Mesenteric fat pad (tissue), 1 donor: ENCODE results near the gene SHC1. TPM values are rescaled to one million over a fixed set of nuclear protein-coding genes. Genes with fewer than 3 reads are reported as not detected.

Source experiments
- DNase-seq: peaks from one replicate; pipeline ENCODE4 v3.0.0-alpha.2; 2020; ENCODE audit warnings: low spot score
- total RNA-seq: library from RNA; stranded (reverse); fragmentation: NEBNext Ultra II Directional; extraction: Animal tissue kit (Norgen Biotek cat#: 25700); gene quantifications from one replicate; pipeline ENCODE4 v1.2.1, GENCODE V29; 2021
- donor health status: DM: yes; HTN: yes; CAD: no.

The SHC1 gene
- total RNA-seq, 1 donor from 2014 or later: 199 TPM

- DNase-seq: no peak
Observed at GRCh38 chr1:154958681-154959425, 11.7 kb downstream of the SHC1 start.

GRCh38 chr1:154958036-154958435 lies 12.5 kb downstream of the SHC1 start:
- DNase-seq: no peak

- DNase-seq: no peak
Observed at GRCh38 chr1:154957091-154957657, 13.4 kb downstream of the SHC1 start.

- no peak for DNase-seq
Observed at GRCh38 chr1:154956544-154956941, 14.0 kb downstream of the SHC1 start.

GRCh38 chr1:154955718-154956543 lies 14.6 kb downstream of the SHC1 start, which contains the start of gene PBXIP1:
Gene PBXIP1, minus strand, starts transcription at chr1:154956099. Its CDS starts 2,378 bp downstream, at chr1:154953721.
- no peak for DNase-seq

- DNase-seq: no peak
Observed at GRCh38 chr1:154955039-154955717, 15.4 kb downstream of the SHC1 start.

- no peak for DNase-seq
Observed at GRCh38 chr1:154954541-154954940, 16.0 kb downstream of the SHC1 start.

- no peak for DNase-seq
Observed at GRCh38 chr1:154953611-154954038, 16.9 kb downstream of the SHC1 start.

- no peak for DNase-seq
Observed at GRCh38 chr1:154952664-154953063, 17.9 kb downstream of the SHC1 start.

GRCh38 chr1:154951901-154952657 lies 18.5 kb downstream of the SHC1 start:
- DNase-seq: no peak

GRCh38 chr1:154948079-154948478 lies 22.5 kb downstream of the SHC1 start:
- DNase-seq: no peak

- DNase-seq: no peak
Observed at GRCh38 chr1:154945962-154946850, 24.3 kb downstream of the SHC1 start.

GRCh38 chr1:154945160-154945961 lies 25.2 kb downstream of the SHC1 start:
- DNase-seq: no peak

GRCh38 chr1:154944401-154945159 lies 26.0 kb downstream of the SHC1 start:
- no peak for DNase-seq

GRCh38 chr1:154943649-154944400 lies 26.7 kb downstream of the SHC1 start:
- no peak for DNase-seq

GRCh38 chr1:154941333-154942013 lies 29.1 kb downstream of the SHC1 start:
- DNase-seq: no peak
